RWPE2 (cell line): ENCODE results near the gene KCNAB1.
"Not testable (repeated sequence)": the region's sequence is repeated elsewhere in the genome, so short reads cannot be mapped to it uniquely, and the experiment has no call there.

Experiments used
- ATAC-seq: fragments of 200-7000 bp; cut with Tn5 transposase; 3 replicates; pipeline ENCODE4 v1.9.1; 2021; ENCODE audit warnings: low read depth
- DNase-seq: peaks from one replicate; pipeline ENCODE4 v3.0.0-alpha.2; 2020; ENCODE audit warnings: low spot score
- H3K27ac ChIP-seq: fragments of 450-650 bp; 2 replicates; pipeline ENCODE4 v1.5.1; 2017; ENCODE audit warnings: mild to moderate bottlenecking; ENCODE audit not compliant: poor library complexity, severe bottlenecking
- H3K27me3 ChIP-seq: fragments of 250-450 bp; sonication (Bioruptor Pico); 2 replicates; pipeline ENCODE4 v1.5.1; 2021; ENCODE audit warnings: mild to moderate bottlenecking, moderate library complexity; ENCODE audit not compliant: insufficient read depth, poor library complexity, severe bottlenecking
- H3K36me3 ChIP-seq: fragments of 250-450 bp; sonication (Bioruptor Pico); 2 replicates; pipeline ENCODE4 v1.5.1; 2020; ENCODE audit warnings: low read depth, mild to moderate bottlenecking, moderate library complexity
- H3K4me1 ChIP-seq: fragments of 250-450 bp; sonication (Bioruptor Pico); 2 replicates; pipeline ENCODE4 v1.5.1; 2021; ENCODE audit warnings: mild to moderate bottlenecking, moderate library complexity; ENCODE audit not compliant: insufficient read depth, poor library complexity, severe bottlenecking
- H3K4me3 ChIP-seq: fragments of 250-450 bp; sonication (Bioruptor Pico); 2 replicates; pipeline ENCODE4 v1.5.1; 2021; ENCODE audit warnings: mild to moderate bottlenecking, moderate library complexity; ENCODE audit not compliant: severe bottlenecking
- H3K9me3 ChIP-seq: fragments of 250-450 bp; sonication (Bioruptor Pico); 2 replicates; pipeline ENCODE4 v1.5.1; 2021; ENCODE audit warnings: mild to moderate bottlenecking, moderate library complexity; ENCODE audit not compliant: severe bottlenecking
- TF ChIP-seq, protein P1 (sequence below): fragments of 450-650 bp; IDR thresholded peaks from one replicate; pipeline ENCODE4 v1.5.1; 2017; ENCODE audit warnings: mild to moderate bottlenecking, moderate library complexity; ENCODE audit not compliant: poor library complexity, severe bottlenecking

The KCNAB1 gene

DNA sequence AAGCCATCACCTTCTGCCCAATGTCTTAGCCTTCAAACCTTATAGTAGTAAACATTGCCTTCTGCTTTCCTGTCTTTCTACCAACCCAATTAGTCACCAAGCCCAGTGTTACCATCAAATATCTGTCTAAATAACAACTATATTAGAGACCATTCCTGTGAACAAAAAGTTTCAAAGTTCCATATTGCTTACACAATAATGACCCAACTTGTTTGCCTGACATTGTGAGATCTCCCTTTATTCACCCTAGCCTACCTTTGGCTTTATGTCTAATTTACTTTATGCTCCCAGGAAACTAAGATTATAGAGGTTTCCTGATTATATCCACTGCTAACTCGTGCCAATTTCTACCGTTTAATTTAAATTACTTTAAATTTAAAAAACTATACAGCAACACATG, 26.0 kb upstream of the KCNAB1 start:
- H3K4me1 ChIP-seq, result no peaks in the 10 kb centered on the region
- H3K36me3 ChIP-seq, result no peaks in the 10 kb centered on the region
- no peaks in the 10 kb centered on the region for H3K9me3 ChIP-seq
- TF ChIP-seq, protein P1, sequence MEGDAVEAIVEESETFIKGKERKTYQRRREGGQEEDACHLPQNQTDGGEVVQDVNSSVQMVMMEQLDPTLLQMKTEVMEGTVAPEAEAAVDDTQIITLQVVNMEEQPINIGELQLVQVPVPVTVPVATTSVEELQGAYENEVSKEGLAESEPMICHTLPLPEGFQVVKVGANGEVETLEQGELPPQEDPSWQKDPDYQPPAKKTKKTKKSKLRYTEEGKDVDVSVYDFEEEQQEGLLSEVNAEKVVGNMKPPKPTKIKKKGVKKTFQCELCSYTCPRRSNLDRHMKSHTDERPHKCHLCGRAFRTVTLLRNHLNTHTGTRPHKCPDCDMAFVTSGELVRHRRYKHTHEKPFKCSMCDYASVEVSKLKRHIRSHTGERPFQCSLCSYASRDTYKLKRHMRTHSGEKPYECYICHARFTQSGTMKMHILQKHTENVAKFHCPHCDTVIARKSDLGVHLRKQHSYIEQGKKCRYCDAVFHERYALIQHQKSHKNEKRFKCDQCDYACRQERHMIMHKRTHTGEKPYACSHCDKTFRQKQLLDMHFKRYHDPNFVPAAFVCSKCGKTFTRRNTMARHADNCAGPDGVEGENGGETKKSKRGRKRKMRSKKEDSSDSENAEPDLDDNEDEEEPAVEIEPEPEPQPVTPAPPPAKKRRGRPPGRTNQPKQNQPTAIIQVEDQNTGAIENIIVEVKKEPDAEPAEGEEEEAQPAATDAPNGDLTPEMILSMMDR, result no peak
- no peak overlapping the region for H3K27ac ChIP-seq
- H3K27me3 ChIP-seq, result no peaks in the 10 kb centered on the region
- no peak overlapping the region for H3K4me3 ChIP-seq
- DNase-seq (no peak), ATAC-seq (no peak)

DNA sequence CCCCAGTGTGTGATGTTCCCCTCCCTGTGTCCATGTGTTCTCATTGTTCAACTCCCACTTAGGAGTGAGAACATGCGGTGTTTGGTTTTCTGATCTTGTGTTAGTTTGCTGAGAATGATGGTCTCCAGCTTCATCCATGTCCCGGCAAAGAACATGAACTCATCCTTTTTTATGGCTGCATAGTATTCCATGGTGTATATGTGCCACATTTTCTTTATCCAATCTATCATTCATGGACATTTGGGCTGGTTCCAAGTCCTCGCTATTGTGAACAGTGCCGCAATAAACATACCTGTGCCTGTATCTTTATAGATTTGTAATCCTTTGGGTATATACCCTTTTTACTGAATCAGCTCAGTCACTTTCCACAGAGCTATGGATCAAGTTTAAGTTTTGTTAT, 24.7 kb upstream of the KCNAB1 start:
- not testable (repeated sequence) for H3K4me3 ChIP-seq, H3K36me3 ChIP-seq, DNase-seq, H3K9me3 ChIP-seq, ATAC-seq, H3K27me3 ChIP-seq, H3K27ac ChIP-seq, H3K4me1 ChIP-seq

DNA sequence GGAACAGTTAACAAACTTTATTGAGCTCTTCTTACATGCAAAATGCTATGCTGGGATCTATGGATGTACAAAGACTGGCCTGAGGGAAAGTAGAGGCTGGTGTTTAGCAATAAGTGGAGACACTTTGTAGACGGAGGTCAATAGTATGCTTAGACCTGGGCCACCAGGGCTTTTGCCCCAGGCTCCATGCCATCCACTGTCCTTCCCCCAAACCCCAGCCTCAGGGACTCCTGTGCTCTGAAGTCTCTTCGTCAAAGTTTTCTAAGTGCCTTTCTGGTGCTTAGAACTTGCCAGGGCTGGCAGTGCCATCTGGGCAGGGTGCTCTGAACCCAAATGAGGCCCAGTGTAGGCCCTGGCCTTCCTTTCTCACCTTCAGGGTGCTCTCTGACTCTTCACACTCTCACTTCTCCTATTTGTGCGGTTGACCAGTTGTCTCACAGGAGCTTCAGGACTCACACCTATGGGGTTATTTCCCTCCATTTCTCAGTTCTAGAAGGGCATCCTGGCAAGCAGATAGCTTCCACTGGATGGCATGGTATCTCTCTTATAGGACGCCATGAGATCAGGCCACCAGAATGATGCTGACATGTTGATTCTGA, 21.8 kb upstream of the KCNAB1 start:
- Histone ChIP-seq H3K9me3 (no peaks in the 10 kb centered on the region), H3K36me3 (no peaks in the 10 kb centered on the region), H3K4me3 (no peak overlapping the region), H3K27me3 (no peaks in the 10 kb centered on the region), H3K27ac (no peak overlapping the region), H3K4me1 (no peaks in the 10 kb centered on the region)
- no peak for ATAC-seq
- TF ChIP-seq, protein P1, result no peak
- no peak for DNase-seq

DNA sequence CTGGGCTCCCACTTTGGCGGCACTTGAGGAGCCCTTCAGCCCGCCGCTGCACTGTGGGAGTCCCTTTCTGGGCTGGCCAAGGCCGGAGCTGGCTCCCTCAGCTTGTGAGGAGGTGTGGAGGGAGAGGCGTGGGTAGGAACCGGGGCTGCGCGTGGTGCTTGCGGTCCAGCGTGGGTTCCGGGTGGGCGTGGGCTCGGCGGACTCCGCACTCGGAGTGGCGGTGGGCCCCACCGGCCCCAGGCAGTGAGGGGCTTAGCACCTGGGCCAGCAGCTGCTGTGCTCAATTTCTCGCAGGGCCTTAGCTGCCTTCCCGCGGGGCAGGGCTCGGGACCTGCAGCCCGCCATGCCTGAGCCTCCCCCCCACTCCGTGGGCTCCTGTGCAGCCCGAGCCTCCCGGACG, 21.0 kb upstream of the KCNAB1 start:
- H3K9me3 ChIP-seq, H3K4me1 ChIP-seq, H3K27ac ChIP-seq, DNase-seq, H3K36me3 ChIP-seq, H3K4me3 ChIP-seq, H3K27me3 ChIP-seq, ATAC-seq: not testable (repeated sequence)

DNA sequence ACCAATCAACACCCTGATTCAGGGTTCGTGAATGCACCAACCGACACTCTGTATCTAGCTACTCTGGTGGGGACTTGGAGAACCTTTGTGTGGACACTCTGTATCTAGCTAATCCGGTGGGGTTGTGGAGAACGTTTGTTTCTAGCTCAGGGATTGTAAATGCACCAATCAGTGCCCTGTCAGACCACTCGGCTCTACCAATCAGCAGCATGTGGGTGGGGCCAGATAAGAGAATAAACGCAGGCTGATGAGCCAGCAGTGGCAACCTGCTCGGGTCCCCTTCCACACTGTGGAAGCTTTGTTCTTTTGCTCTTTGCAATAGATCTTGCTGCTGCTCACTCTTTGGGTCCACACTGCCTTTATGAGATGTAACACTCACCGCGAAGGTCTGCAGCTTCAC, 20.4 kb upstream of the KCNAB1 start:
- H3K4me3 ChIP-seq, DNase-seq, H3K27ac ChIP-seq, H3K9me3 ChIP-seq, ATAC-seq, H3K27me3 ChIP-seq, H3K4me1 ChIP-seq, H3K36me3 ChIP-seq: not testable (repeated sequence)

DNA sequence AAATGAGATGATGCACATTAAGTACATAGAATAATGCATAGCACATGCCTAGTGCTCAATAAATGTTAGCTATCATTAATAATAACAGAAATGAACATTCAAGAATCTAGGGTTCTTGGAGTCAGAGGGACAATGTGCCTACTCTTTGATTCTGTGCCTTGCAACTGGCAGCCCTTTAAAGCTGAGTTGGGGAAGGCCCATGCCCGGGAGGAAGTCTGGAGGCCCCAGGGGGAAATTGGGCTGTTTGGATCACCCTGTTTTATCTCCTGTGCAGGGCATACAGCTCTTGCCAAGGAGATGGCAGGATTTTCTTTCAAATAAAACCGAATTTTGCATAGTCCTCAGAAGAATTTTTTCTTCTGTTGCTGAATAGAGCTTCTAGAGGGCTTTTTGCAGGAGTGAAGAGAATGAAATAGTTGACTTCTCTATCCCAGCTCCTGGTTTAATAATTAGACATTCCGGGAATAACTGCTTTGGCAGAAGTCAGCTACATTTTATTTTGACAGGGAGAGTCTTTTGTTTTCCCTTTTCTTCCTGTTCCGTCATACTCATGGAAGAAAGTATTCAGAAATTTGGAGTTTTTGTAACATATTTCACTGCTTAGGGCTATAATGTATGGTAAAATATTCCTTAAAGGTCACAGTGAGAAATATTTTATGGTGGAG, 18.0 kb upstream of the KCNAB1 start:
- no peak for ATAC-seq
- Histone ChIP-seq H3K9me3 (no peaks in the 10 kb centered on the region), H3K36me3 (no peaks in the 10 kb centered on the region), H3K4me1 (no peaks in the 10 kb centered on the region), H3K27me3 (no peaks in the 10 kb centered on the region), H3K27ac (no peak overlapping the region), H3K4me3 (no peak overlapping the region)
- TF ChIP-seq, protein P1, result no peak
- DNase-seq, result no peak
